Keratinocyte (primary cell): ENCODE measurements around the gene PHF5A.

Source experiments
- CTCF ChIP-seq, 3 experiments: IDR thresholded peaks in 1 of 3; conservative IDR thresholded peaks in 1 of 3; optimal IDR thresholded peaks in 1 of 3; 2 replicates in 2 of 3; 3 replicates in 1 of 3; pipeline versions ENCODE3 to v1.5.1; 2011; ENCODE audit warnings: low read length in 3 of 3, mild to moderate bottlenecking in 3 of 3, moderate library complexity in 2 of 3, control low read depth in 1 of 3, inconsistent platforms in 1 of 3; ENCODE audit not compliant: insufficient read depth in 2 of 3; ENCODE audit errors: extremely low read depth in 1 of 3
- EZH2 ChIP-seq: IDR thresholded peaks from one replicate; pipeline ENCODE4 v1.6.1; 2012; ENCODE audit warnings: inconsistent platforms, mild to moderate bottlenecking, low read length, moderate library complexity

- no peak for TF ChIP-seq CTCF (optimal IDR thresholded peaks at IDR 0.05 in 1 of 3, IDR thresholded peaks at IDR 0.05 in 1 of 3, conservative IDR thresholded peaks at IDR 0.05 in 1 of 3; ENCODE audit: extremely low read depth in 1 of 3, insufficient read depth in 2 of 3, low read length in 3 of 3)
- no peak for TF ChIP-seq EZH2
Observed at GRCh38 chr22:41435560-41435959, 32.9 kb downstream of the PHF5A start.
